Measurements from ENCODE around the gene CELA1.

GRCh38 chr12:51321882-51322281 lies 24.6 kb downstream of the CELA1 start:
- TF ChIP-seq YY1 (IDR thresholded peaks at IDR 0.05; ENCODE audit: low read depth, low read length) (no peak), EZH2 (IDR thresholded peaks at IDR 0.05; ENCODE audit: borderline replicate concordance, control insufficient read depth, low read depth, low read length) (no peak), USF2 (IDR thresholded peaks at IDR 0.05; ENCODE audit: borderline replicate concordance, low read depth, low read length) (no peak), CTCF (IDR thresholded peaks at IDR 0.05 in 2 of 3, conservative IDR thresholded peaks at IDR 0.05 in 1 of 3; ENCODE audit: control insufficient read depth in 2 of 3, extremely low read depth in 1 of 3, insufficient read depth in 1 of 3, low read depth in 3 of 3, low read length in 3 of 3) (no peak), NRF1 (conservative IDR thresholded peaks at IDR 0.05; ENCODE audit: low read depth, low read length) (no peak)
